Fibroblast of gingiva (primary cell): ENCODE results near the gene BMAL1.
"Not testable (repeated sequence)": the region's sequence is repeated elsewhere in the genome, so short reads cannot be mapped to it uniquely, and the experiment has no call there.

Source experiments
- DNase-seq: peaks from one replicate; pipeline ENCODE4 v3.0.0-alpha.2; 2011; ENCODE audit warnings: low read depth

The BMAL1 gene

GRCh38 chr11:13277768-13278608 is at the start of gene BMAL1:
Gene BMAL1 (plus strand): TSS chr11:13277790. CDS start chr11:13354309, 76,519 bp downstream.
- no peak for DNase-seq

- DNase-seq, result no peak
These were observed 49.0 kb upstream of the BMAL1 start for GRCh38 chr11:13228572-13228971.

- peak; percentile 20 for DNase-seq
These were observed 48.5 kb upstream of the BMAL1 start for GRCh38 chr11:13229136-13229535.

- DNase-seq, result no peak
These were observed 47.8 kb upstream of the BMAL1 start for GRCh38 chr11:13229711-13230318.

GRCh38 chr11:13233173-13233745 is 44.3 kb upstream of the BMAL1 start:
- DNase-seq, result no peak

GRCh38 chr11:13235895-13236294 is 41.7 kb upstream of the BMAL1 start:
- DNase-seq, result no peak

- DNase-seq, result no peak
These were observed 41.0 kb upstream of the BMAL1 start for GRCh38 chr11:13236626-13237025.

GRCh38 chr11:13237761-13238160 is 39.8 kb upstream of the BMAL1 start:
- DNase-seq, result no peak

GRCh38 chr11:13238879-13239514 is 38.6 kb upstream of the BMAL1 start:
- DNase-seq, result peak; percentile 28

- no peak for DNase-seq
These were observed 35.0 kb upstream of the BMAL1 start for GRCh38 chr11:13242564-13242963.

GRCh38 chr11:13247606-13248296 is 29.8 kb upstream of the BMAL1 start:
- no peak for DNase-seq

- no peak for DNase-seq
These were observed 28.4 kb upstream of the BMAL1 start for GRCh38 chr11:13249177-13249576.

GRCh38 chr11:13249992-13250391 is 27.6 kb upstream of the BMAL1 start:
- peak; percentile 9 for DNase-seq

GRCh38 chr11:13251966-13252365 is 25.6 kb upstream of the BMAL1 start:
- no peak for DNase-seq

- no peak for DNase-seq
These were observed 25.2 kb upstream of the BMAL1 start for GRCh38 chr11:13252438-13252837.

GRCh38 chr11:13256216-13256615 is 21.4 kb upstream of the BMAL1 start:
- no peak for DNase-seq

GRCh38 chr11:13258061-13258460 is 19.5 kb upstream of the BMAL1 start:
- not testable (repeated sequence) for DNase-seq

GRCh38 chr11:13258855-13259254 is 18.7 kb upstream of the BMAL1 start:
- DNase-seq, result no peak

- no peak for DNase-seq
These were observed 18.2 kb upstream of the BMAL1 start for GRCh38 chr11:13259374-13259773.

- DNase-seq, result no peak
These were observed 17.2 kb upstream of the BMAL1 start for GRCh38 chr11:13260201-13260962.

- DNase-seq, result peak; percentile 21
These were observed 16.5 kb upstream of the BMAL1 start for GRCh38 chr11:13260963-13261588.
